Activated T-cell treated with anti-CD3 and anti-CD28 coated beads, Interleukin-2, amount 50 U/mL, for 48 hours (primary cell): Measurements from ENCODE around the gene SMARCAL1.

Experiments
- DNase-seq, 2 experiments: peaks; one replicate each; pipeline ENCODE4 v3.0.0-alpha.2; 2020

Gene SMARCAL1

DNA sequence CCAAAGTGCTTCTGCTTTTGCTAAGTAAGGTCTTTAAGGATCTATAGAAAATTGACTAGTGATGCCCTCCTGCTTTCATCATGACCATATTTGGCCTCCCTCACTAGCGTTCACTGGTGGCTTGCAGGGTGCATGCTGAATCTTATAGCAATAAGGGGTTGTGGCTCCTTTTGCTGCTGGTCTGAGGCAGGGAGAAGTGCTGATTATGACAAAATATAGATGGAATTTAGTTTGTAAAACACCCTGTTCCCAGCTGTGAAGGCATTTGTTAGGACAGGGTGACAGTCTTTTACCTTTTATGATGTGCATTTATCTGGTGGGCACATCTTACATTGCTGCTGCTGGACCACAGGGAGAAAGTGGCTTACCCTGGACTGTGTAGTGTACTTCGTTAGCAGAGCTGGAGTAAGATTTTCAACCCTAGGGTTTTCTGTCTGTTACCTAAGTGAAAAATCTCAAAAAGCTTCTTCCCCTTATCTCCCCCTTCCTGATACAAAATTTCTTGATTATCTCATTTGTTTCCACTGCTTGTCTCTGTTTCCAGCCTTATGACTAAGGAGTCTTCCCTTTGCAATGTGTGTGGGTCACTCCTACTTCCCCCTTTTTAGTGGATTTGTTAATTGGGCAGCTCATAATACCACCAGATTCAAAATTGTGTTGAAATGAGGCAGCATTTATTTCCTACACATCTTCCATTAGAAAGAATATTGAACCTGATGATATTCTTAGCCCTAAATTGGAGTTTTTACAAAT lies 65.2 kb downstream of the SMARCAL1 start:
- DNase-seq = no peak

GRCh38 chr2:216478151-216478550 lies 65.9 kb downstream of the SMARCAL1 start:
- peak in 1 of 2 experiments; percentile 39 for DNase-seq

DNA sequence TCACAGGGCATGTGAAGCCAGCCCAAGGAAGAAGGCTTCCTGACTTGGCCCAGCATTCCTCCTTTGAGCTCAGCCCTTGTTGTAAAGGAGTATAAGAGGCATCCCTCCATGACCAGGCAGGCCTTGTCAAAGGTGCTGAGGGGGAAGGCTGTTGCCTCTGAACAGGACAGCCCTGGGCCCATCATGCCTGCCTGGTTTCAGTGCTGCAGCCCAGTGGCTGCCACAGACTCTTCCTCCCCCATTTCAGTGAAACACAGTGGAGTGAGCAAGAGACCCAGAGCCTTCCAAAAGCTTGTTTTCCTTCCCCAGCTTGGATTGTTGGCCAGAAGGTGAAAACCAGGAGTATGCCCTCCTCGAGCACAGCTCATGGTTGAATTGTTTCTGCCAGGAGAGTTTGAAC lies 66.5 kb downstream of the SMARCAL1 start:
- DNase-seq = no peak

GRCh38 chr2:216480221-216480620 lies 67.9 kb downstream of the SMARCAL1 start:
- no peak for DNase-seq

DNA sequence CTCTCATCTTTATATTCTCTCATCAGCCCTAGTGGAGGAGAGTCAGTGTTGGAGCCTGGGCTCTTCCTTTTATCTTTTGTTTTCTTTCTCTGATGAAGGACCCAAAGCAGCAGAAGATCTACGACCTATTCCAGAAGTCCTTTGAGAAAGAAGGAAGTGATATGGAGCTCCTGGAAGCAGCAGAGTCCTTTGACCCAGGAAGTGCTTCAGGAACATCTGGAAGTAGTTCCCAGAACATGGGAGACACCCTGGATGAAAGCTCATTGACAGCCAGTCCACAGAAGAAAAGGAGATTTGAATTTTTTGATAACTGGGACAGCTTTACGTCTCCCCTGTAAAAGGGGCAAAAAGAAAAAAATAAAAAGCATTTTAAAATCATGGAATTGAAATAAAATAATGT lies 70.4 kb downstream of the SMARCAL1 start:
- DNase-seq = no peak

DNA sequence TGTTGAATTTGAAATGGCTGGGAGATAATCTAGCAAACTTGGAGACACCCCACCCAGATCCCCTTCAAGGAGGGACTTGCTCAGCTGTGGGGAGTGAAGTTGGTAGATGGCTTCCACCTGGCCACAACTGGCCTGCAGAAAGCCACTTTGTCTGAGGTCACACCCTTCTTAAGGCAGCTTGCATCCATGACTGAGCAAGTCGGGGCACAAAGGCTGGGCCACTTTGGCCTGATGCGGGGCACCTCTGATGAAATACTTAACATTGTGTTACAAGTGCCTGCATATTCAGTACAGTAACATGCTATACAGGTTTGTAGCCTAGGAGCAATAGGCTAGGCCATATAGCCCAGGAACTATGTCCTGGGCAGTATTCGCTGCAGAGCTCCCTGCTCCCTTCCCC lies 73.0 kb downstream of the SMARCAL1 start:
- no peak for DNase-seq

DNA sequence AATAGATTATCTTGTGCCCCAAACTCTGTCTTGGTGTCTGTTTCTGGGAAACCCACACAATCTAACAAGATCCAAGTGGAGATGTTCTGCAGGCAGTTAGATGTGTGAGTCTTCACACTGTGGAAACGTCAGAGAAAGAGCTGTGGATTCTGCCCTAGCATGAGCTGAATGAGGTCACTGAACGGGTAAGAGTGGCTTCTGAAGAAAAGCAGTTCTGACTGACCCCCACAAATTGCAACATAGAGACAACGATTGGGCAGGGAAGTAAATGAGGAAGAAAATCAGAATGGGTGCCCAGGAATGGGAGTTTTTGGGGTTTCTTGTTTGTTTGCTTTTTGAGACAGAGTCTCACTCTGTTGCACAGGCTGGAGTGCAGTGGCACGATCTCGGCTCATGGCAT lies 73.5 kb downstream of the SMARCAL1 start:
- DNase-seq = no peak

DNA sequence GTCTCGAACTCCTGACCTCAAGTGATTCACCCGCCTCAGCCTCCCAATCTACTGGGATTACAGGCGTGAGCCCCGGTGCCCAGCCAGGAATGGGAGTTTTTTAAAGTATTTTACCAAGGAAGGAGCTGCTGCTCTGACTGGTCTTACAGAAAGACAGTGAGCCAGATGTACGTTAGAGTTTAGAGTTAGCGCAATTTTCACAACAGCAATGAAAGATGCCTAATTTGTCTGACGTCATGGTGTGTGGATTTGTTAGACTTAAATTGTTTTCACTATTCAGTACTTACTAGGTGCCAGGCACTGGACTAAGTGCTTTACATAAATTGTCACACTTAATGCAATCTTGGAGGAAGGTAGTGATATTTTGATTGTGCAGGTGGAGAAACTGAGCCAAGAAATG lies 74.0 kb downstream of the SMARCAL1 start:
- DNase-seq = no peak

GRCh38 chr2:216486708-216487107 lies 74.4 kb downstream of the SMARCAL1 start:
- DNase-seq = no peak

GRCh38 chr2:216490061-216490460 lies 77.8 kb downstream of the SMARCAL1 start:
- no peak for DNase-seq

DNA sequence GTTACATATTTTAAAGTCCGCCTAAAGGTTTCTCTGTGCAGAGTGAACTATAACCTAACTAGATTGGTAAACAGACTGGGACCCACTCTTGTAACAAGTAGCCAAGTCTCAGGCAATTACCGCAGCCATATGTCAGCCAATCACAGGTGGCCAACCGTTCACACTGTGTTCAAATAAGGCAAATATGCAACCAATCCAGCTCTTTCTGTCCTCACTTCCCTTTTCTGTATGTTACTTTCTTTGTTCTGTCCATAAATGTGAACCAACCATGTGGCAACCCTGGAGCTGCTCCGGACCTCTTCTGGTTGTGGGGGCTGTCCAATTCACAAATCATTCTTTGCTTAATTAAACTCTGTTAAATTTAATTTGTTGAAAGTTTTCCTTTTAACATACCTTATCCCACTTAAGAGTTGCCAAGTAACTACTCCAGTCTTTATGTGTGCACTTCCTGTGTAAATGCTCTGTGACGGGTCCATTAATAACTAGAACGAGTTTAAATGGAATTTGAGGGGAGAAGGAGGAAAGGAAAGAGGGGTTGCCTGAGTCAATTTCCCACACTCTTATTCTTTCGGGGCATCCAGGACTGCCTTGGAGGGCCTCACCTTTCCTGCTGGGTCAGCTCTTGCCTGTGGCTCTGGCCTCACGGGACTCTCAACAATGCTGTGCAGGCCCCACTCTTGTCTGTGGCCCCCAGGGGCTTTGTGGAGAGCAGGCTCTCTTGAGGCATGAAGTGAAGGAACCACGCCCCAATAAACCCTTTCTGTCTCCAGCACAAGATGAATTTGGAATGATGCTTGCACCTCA lies 79.7 kb downstream of the SMARCAL1 start:
- no peak for DNase-seq

DNA sequence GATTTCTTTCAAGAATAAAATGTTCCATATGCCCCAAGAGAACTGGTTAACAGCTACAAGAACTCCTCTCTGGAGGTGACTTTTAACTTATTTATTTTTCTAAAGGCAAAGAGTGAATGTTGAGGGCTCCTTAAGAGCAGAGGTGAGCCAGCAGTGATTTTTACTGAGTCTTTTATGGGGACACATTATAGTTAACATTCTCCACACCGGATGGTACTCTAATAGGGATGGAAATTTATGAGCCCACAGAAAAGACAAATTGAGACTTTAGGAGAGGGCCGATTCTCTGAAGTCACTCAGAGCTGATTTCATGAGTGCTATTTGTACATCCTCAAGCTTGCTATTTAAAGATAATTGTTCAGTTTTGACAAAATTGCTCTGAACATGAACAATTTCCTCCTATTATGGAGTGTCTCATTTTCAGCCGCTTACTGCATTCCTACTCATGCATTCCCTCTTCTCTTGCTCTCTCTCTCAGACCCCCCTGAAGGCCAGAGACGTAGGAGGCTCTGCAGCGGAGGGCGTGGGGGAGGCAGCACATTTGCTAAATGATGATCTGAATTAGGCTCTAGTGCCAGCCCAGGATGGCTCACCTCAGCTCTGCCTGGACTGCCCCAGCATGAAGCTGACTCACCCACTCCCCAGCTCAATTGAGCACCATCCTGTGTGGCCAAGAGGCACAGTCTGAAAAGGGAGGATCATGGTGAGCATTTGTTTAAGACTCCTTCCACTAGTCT lies 80.5 kb downstream of the SMARCAL1 start:
- DNase-seq = no peak

DNA sequence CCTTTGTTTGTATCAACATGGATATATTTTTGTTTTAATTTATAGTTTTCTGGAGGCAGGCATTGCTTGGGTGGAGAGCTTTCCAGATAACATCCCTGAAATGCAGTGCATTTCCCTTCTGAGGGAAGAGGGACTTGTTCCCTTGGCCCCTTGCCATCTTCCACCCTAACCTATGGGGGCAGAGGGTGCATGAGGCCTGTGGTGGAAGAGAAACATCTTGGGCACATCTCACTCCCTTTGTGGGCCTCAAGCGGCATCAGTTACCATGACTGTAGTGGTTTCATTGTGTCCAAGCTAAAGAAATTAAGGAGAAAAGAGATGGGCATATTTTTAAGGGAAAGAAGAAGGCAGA lies 81.0 kb downstream of the SMARCAL1 start:
- no peak for DNase-seq

DNA sequence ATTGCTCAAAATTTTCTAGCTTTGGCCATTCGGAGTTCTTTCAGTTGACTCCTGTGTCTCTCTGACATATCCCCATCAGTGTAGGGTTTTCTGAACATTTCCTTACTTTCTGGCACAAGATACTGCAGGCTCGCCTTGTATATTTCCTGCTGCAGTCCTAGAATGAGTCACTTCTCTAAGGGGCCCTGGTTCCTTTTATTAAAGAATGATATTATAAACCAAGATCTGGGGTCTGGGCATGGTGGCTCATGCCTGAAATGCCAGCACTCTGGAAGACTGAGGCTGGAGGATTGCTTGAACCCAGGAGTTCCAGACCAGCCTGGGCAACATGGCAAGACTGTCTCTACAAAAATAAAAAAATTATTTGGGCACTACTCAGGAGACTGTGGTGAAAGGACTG lies 83.4 kb downstream of the SMARCAL1 start:
- DNase-seq = no peak

DNA sequence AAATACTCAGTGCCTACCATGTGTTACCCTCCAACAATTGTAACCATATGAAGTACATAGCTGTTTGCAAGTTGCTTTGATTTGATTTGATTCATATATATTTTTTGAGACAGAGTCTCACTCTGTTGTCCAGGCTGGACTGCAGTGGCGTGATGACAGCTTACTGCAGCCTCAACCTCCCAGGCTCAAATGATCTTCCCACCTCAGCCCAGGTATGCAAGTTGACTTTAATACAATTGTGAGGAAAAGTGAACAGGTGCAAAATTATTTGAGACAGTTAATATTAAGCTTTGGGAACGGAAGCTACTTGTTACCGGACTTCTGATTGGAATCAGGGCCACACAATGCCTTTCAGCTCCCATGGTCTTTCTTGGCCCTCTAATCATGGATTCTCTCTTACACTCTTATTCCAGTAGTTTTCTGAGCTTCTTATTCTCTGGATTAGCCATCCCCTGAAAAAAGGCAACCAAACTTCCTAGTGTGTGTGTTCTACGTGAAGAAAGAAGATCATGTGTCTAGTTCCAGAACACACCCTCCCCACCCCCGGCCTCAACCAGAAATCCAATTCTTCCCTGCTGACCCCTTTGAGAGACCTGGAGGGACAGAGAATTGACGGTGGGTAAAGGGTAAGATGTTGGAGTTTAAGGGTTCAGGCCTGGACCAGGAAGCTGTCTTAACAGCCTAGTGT lies 85.2 kb downstream of the SMARCAL1 start:
- no peak for DNase-seq

DNA sequence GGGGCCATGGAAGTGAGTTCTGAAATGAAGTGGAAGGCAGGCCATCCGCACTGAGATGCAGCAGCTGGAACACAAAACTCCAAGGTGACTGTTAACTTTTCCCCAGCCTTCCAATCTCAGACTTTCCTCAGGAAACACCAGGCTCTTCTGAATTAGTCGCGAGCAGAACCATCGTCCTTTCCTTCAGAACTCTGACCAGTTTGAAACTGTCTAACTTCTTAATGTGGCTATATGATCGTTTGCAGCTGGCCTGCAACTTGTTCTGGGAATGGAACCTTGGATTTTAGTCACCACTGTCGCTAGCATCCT lies 85.7 kb downstream of the SMARCAL1 start:
- DNase-seq = no peak

DNA sequence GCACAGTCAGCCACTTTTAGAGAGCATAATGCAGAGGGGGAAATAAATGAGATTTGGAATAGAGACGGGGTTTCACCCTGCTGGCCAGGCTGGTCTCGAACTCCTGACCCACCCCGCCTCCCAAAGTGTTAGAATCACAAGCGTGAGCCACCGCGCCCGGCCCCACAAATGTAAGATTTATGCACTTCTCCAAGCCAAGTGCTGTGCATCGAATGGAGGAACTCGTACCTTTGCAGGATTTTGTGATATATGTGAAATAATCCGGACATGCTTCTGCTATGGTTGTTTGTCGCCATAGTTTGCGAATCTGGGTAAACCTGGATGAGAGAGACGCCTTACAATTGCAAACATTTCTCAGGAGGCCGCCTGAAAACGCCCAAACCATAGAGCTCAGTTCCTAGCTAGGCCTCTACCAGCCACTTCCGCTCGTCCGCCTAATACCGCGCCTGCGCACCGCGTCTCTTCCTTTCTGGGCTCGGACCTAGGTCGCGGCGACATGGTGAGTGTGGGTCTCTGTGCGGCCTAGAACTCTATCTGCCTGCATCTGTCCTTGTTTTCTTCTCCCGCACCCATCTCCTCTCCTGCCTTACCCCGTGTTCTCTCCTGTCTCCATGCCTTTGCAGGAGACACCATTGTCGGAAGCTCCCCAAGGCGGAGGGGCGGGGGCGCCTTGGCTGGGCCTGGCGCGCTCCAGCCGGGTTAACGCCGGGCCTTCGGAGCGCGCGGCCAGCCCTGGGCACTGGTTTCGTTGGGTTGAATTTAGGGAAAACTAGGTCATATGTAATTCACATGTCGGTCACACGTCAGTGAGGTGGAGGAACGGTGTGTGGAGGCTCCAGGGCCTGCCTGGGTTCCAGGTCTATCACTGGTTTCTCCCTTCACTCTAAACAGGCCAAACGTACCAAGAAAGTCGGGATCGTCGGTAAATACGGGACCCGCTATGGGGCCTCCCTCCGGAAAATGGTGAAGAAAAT lies 86.4 kb downstream of the SMARCAL1 start, which contains the start of gene RPL37A:
TSS of gene RPL37A (plus strand) at position 466 of the 974 bp plus-strand sequence. CDS start at position 497, 31 bp downstream.
- peak; percentile 90 to 91 for DNase-seq

GRCh38 chr2:216499641-216500218 lies 87.4 kb downstream of the SMARCAL1 start:
- no peak for DNase-seq

DNA sequence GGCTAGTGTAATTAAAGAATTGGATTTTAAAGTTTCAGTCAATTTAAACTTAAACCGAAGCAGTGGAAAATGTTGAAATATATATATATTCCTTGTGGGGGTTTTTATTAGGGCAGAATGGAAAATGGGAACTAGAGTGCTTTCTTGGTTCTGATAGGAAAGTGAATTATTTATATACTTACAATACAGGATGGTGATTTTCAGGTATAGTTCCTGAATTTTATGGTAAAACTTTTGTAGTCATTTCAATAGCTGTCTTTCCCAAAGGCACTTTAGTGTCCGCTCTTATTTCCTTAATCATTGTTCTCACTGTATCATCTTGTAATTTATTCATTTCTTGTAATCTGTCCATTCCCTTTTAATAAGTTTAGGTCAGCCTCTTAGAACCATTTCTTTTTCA lies 88.3 kb downstream of the SMARCAL1 start:
- no peak for DNase-seq

DNA sequence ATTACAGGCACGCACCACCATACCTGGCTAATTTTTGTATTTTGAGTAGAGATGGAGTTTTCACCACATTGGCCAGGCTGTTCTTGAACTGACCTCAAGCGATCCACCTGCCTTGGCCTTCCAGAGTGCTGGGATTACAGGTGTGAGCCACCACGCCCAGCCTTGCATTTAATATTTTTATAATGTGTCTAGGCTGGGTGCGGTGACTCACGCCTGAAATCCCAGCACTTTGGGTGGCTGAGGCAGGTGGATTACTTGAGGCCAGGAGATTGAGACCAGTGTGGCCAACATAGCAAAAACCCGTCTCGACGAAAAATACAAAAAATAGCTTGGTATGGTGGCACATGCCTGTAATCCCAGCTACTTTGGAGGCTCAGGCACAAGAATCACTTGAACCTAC lies 89.6 kb downstream of the SMARCAL1 start:
- no peak for DNase-seq

DNA sequence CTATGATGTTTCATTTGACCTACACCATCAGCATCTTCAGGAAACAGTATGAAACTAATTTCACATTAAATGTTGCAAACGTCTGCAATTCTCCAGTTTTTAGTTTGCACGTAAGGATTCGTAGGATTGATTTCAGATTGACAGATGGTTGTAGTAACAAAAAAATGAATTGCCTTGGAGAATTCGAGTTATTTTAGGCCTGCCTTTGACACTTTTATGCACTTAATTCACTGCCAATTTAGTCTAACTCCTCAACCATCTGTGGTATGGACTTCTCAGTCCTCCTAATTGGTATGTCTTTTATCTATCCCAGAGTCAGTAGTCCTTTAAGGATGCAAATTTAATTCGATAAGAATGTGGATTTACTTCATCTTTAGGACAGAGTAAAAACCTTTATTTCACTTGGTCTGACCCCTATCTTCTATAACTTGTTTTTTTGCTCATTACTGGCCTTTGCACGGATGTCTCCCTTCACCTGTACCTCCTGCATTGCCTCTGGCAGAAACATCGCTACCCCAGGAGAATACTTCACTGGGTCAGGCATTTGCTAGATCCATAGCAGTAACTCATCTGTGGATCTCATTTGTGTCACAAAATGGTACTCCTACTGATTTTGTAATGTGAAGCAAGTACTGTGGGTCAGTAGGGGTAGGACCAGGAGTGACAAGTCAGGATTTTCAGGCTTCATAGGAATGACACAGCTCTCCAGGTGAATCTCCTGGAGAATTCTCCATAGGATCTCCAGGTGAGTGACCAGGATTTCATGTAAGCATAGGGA lies 90.3 kb downstream of the SMARCAL1 start:
- no peak for DNase-seq
